GM21717 (cell line): Measurements from ENCODE around the gene C9orf152.
A peak's percentile ranks its signal among the peaks of the same experiment; 100 is the strongest.
"Not testable (repeated sequence)": the region's sequence is repeated elsewhere in the genome, so short reads cannot be mapped to it uniquely, and the experiment has no call there.

Experiments
- ATAC-seq: cut with Tn5 transposase; IDR thresholded peaks from one replicate; pipeline ENCODE4 v1.9.1; 2021; ENCODE audit warnings: mild to moderate bottlenecking, moderate library complexity; ENCODE audit not compliant: unreplicated experiment

Gene C9orf152

GRCh38 chr9:110208031-110208430 lies at the start of gene C9orf152:
C9orf152 (minus strand) TSS chr9:110208159; CDS start chr9:110207579, 580 bp downstream.
- no peak for ATAC-seq

DNA sequence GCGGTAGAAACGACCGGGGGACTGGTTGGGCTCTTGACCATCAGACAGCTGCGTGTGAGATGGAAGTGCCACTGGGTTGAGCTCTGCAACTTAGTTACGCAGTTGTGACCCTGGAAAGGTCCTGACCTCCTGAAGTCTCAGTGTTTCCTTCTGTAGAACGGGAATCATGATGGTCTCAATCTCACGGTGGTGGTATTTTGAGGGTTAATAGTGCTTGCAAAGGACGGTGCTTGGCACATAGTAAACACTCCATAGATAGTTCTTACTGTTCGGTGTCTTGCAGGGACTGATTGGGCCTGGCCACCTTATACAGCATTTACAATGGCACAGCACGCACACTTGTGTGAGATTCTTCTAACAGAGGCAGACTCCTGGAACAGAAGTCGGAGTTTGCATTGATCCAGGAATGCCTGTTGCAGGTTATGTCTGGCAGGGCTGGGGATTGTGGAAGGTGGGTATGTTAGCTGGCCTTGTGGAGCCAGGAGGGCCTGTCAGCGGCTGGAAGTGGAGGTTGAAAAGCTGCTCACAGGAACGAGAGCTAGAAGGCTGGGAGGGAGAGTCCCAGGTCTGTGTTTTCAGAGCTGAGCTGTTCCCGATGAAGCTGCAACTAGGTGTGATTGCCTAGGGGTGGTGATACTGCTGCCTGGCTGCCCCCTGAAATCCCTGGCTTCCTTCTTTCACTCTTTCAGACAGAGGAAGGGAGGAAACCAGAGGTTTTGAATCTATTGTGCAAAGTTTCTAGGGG lies 49.3 kb upstream of the C9orf152 start:
- ATAC-seq, result peak; percentile 2

DNA sequence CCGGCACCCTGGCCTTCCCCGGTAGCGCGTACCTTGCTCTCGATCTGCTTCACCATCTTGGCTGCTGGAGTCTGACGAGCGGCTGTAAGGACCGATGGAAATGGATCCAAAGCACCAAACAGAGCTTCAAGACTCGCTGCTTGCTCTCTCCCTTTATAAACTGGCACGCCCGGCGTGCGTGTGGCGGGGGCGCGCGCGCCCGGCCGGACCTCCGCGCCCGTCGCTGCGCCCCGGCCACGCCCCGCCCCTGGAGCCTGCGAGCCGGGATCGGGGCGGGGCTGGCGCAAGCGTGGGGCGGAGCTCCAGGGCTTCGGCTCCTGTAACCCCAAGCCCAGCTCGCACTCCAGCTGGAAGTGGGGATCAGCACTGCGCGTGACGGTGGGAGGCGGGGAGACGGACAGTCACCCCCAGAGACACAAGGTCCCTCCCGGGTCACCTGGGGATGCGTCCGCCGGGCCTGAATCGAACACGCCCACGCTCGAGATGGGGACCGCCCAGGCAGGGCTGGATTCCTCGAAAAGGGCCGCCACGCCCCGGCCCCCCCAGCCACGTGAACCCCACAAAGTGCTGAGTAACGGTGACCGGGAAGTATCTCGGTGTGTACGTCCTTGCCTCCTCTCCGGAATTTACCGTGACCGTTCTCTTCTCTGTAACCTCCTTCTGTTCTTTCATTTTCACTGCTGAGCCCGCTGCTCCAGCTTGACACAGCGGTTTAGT lies 48.6 kb upstream of the C9orf152 start, which contains the start of gene TXN:
TSS of gene TXN (minus strand) at position 128 of the 717 bp plus-strand sequence. CDS start at position 56, 72 bp downstream.
- ATAC-seq, result peak; percentile 65

- peak; percentile 23 for ATAC-seq
Measured at GRCh38 chr9:110255463-110256379, 47.8 kb upstream of the C9orf152 start.

DNA sequence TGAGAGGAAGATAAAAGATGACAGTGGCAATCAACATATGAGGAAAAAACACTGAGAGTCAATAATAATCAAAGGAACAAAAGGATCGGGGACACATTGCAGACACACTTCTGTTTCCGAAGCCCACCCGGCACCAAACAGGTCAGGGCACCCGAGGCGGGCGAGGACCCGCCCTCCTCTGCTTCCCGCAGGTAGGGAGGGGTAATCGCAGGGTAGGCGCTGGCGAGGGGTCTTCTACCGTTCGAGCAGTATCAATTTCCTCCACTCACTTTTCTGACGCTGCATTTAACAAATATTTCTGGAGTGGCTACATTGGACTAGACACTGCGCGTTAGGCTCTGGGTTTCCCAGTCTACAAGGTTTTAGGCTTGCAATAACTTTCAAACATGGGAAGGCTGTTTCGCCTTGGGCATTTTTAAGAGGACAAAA lies 47.1 kb upstream of the C9orf152 start:
- ATAC-seq, result no peak

- ATAC-seq, result no peak
Measured at GRCh38 chr9:110254500-110254899, 46.5 kb upstream of the C9orf152 start.

DNA sequence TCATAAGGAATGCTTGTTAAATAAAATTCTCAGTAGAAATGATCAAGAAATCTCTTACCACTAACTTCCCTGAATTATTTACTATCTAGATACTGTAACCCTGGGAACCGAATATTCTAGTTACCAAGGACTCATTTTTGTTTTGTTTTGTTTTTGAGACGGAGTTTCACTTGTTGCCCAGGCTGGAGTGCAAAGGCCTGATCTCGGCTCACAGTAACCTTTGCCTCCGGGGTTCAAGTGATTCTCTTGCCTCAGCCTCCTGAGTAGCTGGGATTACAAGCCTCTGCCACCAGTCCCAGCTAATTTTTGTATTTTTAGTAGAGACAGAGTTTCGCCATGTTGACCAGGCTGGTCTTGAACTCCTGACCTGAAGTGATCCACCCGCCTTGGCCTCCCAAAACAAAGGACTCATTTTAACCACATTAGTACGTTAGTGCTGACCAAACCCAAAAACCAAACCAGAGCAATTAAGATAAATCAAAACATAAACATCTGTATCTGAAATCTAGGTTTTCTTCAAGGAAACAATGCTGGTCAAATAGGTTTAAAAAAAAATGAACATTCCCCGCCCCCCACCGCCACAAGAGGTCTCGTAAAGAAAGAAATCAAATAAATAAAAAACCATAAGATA lies 44.7 kb upstream of the C9orf152 start:
- no peak for ATAC-seq

DNA sequence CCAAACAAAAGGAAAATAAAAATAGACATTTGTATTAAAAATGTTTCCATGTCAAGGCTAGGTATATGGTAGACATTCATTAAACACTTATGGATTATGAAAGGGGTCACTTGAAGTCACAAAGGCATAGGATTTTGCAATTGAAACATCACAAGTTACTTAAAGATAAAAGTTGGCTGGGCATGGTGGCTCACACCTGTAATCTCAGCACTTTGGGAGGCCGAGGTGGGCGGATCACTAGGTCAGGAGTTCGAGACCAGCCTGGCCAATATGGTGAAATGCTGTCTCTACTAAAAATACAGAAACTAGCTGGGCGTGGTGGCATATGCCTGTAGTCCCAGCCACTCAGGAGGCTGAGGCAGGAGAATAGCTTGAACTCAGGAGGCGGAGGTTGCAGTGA lies 43.8 kb upstream of the C9orf152 start:
- ATAC-seq, result not testable (repeated sequence)

DNA sequence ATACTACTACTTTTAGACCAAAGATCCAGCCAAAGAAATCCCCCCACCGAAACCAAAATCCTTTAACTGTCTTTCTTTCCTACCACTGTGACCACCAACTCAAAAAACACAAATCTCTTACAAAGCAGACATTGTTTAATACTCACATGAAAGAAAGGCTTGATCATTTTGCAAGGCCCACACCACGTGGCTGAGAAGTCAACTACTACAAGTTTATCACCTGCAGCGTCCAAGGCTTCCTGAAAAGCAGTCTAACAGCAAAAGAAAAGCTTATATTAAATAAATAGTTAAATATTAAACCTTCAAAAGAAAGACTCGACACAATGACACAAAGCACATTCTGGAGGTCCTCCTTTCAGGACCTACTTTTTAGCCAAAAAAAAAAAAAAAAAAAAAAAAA lies 43.3 kb upstream of the C9orf152 start:
- no peak for ATAC-seq

GRCh38 chr9:110249603-110250002 lies 41.6 kb upstream of the C9orf152 start:
- ATAC-seq, result no peak

- ATAC-seq, result no peak
Measured at GRCh38 chr9:110248361-110248760, 40.4 kb upstream of the C9orf152 start.

DNA sequence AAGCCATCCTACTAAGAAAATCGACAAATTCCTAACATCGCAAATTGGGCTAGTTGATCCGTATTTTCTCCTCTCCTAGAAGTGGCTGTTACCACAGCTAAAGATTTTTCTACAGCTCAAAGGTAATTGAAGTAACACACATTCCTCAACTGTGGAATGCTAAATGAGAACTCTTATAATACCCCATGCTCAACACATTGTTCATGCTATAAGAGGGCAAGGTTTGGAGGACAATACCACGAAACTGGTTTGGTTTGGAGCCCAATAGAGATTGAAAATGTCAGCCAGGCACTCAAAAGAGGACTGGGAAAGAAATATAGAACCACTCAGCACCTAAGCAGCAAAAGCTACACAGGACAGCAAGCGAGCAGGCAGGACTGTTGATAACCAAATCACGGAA lies 38.3 kb upstream of the C9orf152 start:
- no peak for ATAC-seq

DNA sequence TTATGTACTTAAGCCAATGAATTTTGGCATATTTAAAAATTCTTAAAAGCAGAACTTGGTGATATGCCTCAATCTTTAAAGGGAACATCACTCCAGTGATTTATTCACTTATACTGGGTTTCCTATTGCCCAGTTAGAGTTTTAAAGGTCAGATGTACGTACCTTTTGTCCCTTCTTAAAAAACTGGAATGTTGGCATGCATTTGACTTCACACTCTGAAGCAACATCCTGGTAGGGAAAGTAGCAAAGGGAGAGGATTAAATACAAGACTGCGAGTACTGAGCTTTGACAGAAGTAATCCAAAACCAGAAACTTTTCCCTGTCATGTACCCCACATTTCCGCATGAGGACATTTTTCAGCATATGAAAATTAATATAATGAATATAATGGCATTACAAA lies 36.7 kb upstream of the C9orf152 start:
- ATAC-seq, result no peak

DNA sequence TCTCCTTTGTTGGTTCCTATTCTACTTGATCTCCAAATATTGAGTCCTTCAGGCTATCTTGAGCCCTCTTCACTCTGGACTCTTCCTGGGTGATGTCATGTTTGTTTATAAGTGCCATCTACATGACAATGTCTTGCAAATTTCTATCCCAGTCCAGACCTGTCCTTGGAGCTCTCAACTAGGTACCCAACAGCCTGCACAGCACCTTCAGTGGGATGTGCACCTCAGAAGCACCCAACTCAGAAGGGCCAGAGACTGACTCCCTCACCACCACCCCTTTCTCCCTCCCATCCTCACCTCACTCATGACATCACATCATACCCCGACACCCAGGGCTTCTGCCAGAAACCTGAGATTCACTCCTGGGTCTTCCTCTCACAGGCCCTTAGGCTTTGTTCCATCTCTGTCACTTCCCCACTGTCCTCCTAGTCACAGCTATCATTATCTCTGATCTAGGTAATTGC lies 33.9 kb upstream of the C9orf152 start:
- no peak for ATAC-seq

DNA sequence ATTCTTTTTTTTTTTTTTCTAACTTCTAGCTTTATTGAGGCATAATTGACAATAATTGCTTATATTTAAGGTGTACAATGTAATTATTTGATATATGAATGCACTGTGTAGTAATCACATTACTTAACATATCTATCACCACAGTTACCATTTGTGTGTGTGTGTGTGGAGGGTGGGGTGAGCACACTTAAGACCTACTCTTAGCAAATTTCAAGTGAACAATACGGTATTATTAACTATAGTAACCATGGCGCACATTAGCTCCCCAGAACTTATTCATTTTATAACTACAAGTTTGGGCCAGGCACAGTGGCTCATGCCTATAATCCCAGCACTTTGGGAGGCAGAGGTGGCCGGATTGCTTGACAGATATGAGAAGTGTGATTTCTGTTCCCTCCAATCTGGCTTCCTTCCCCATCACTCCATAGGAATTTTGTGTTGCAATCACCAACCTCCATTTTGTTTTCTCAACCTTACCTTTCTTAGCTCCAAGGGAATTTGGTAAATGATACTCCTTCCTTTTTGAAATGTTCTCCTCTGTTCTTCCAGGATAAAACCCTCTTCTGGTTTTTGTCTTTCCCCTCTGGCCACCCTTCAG lies 33.4 kb upstream of the C9orf152 start:
- no peak for ATAC-seq

- ATAC-seq, result no peak
Measured at GRCh38 chr9:110240198-110240597, 32.2 kb upstream of the C9orf152 start.

DNA sequence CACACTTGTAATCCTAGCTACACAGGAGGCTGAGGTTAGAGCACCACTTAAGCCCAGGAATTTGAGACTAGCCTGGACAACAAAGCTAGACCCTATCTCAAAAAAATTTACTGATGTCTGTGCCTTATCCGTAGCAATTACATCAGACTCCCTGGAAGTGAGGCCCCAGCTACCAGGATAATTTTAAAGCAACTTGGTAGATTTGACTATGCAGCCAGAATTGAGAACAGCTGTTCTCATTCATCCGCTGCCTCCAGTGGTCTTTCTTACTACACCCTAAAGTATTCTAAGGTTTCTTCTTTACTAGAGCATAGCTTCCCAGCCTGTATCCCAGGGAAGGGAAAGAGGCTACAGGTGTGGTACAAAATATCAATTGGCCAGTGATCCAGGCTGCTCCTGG lies 20.4 kb upstream of the C9orf152 start:
- no peak for ATAC-seq

GRCh38 chr9:110224583-110224982 lies 16.6 kb upstream of the C9orf152 start:
- no peak for ATAC-seq

GRCh38 chr9:110220809-110221208 lies 12.8 kb upstream of the C9orf152 start:
- ATAC-seq, result no peak

- ATAC-seq, result no peak
Measured at GRCh38 chr9:110217656-110218099, 9.7 kb upstream of the C9orf152 start.
